KOPT-K1 (cell line): ENCODE measurements around the gene TRMT112.

Experiments used
- H3K27ac ChIP-seq: fragments of 200-600 bp; sonication (generic); 2 replicates; pipeline ENCODE4 v1.5.1; 2016; ENCODE audit warnings: antibody characterized with exemption, mild to moderate bottlenecking, low read depth, low read length; ENCODE audit not compliant: poor library complexity, severe bottlenecking
- H3K36me3 ChIP-seq: fragments of 200-600 bp; sonication (generic); 2 replicates; pipeline ENCODE4 v1.5.1; 2017; ENCODE audit warnings: antibody characterized with exemption, mild to moderate bottlenecking, low read length, moderate library complexity; ENCODE audit not compliant: insufficient read depth
- H3K9me3 ChIP-seq: fragments of 200-600 bp; sonication (generic); 2 replicates; pipeline ENCODE4 v1.5.1; 2017; ENCODE audit warnings: antibody characterized with exemption, low read length, mild to moderate bottlenecking; ENCODE audit not compliant: insufficient read depth, poor library complexity, severe bottlenecking

TRMT112 gene

GRCh38 chr11:64317325-64317960 is at the start of gene TRMT112:
Gene TRMT112, minus strand, starts transcription at chr11:64317559. Its CDS starts 33 bp downstream, at chr11:64317526.
- peaks cover 56% of the 10 kb centered on the region for H3K36me3 ChIP-seq
- peak within 1 kb of the TSS; percentile 80 for H3K27ac ChIP-seq
- no peaks in the 10 kb centered on the region for H3K9me3 ChIP-seq

GRCh38 chr11:64366751-64367150 is 49.4 kb upstream of the TRMT112 start:
- no peaks in the 10 kb centered on the region for H3K9me3 ChIP-seq
- H3K27ac ChIP-seq: no peak overlapping the region
- H3K36me3 ChIP-seq: peaks cover 91% of the 10 kb centered on the region

- Histone ChIP-seq H3K27ac (no peak overlapping the region), H3K36me3 (peaks cover 90% of the 10 kb centered on the region), H3K9me3 (no peaks in the 10 kb centered on the region)
Observed at GRCh38 chr11:64364911-64365310, 47.6 kb upstream of the TRMT112 start.

- Histone ChIP-seq H3K36me3 (peaks cover 85% of the 10 kb centered on the region), H3K9me3 (no peaks in the 10 kb centered on the region), H3K27ac (no peak overlapping the region)
Observed at GRCh38 chr11:64364435-64364834, 47.1 kb upstream of the TRMT112 start.

- H3K36me3 ChIP-seq: peaks cover 67% of the 10 kb centered on the region
- H3K9me3 ChIP-seq: no peaks in the 10 kb centered on the region
- H3K27ac ChIP-seq: no peak overlapping the region
Observed at GRCh38 chr11:64362339-64362738, 45.0 kb upstream of the TRMT112 start.

GRCh38 chr11:64361659-64362058 is 44.3 kb upstream of the TRMT112 start:
- peaks cover 61% of the 10 kb centered on the region for H3K36me3 ChIP-seq
- no peak overlapping the region for H3K27ac ChIP-seq
- H3K9me3 ChIP-seq: no peaks in the 10 kb centered on the region

- H3K9me3 ChIP-seq: no peaks in the 10 kb centered on the region
- H3K27ac ChIP-seq: no peak overlapping the region
- H3K36me3 ChIP-seq: peaks cover 52% of the 10 kb centered on the region
Observed at GRCh38 chr11:64360448-64360921, 43.1 kb upstream of the TRMT112 start.

- Histone ChIP-seq H3K27ac (peak overlapping the region; percentile 73), H3K9me3 (no peaks in the 10 kb centered on the region), H3K36me3 (peaks cover 50% of the 10 kb centered on the region)
Observed at GRCh38 chr11:64359712-64360445, 42.5 kb upstream of the TRMT112 start.

GRCh38 chr11:64358907-64359711 is 41.8 kb upstream of the TRMT112 start, which contains the start of gene RPS6KA4:
Gene RPS6KA4, plus strand, starts transcription at chr11:64359162. Its CDS starts 74 bp downstream, at chr11:64359236.
- Histone ChIP-seq H3K9me3 (no peaks in the 10 kb centered on the region), H3K27ac (peak within 1 kb of the TSS; percentile 73), H3K36me3 (peaks cover 47% of the 10 kb centered on the region)

GRCh38 chr11:64358536-64358906 is 41.2 kb upstream of the TRMT112 start:
- H3K36me3 ChIP-seq: peaks cover 49% of the 10 kb centered on the region
- no peaks in the 10 kb centered on the region for H3K9me3 ChIP-seq
- H3K27ac ChIP-seq: peak overlapping the region; percentile 73

- Histone ChIP-seq H3K27ac (peak overlapping the region; percentile 73), H3K9me3 (no peaks in the 10 kb centered on the region), H3K36me3 (peaks cover 48% of the 10 kb centered on the region)
Observed at GRCh38 chr11:64357904-64358535, 40.7 kb upstream of the TRMT112 start.

- no peak overlapping the region for H3K27ac ChIP-seq
- H3K36me3 ChIP-seq: peaks cover 42% of the 10 kb centered on the region
- H3K9me3 ChIP-seq: no peaks in the 10 kb centered on the region
Observed at GRCh38 chr11:64357446-64357845, 40.1 kb upstream of the TRMT112 start.

GRCh38 chr11:64356498-64357411 is 39.4 kb upstream of the TRMT112 start:
- peaks cover 35% of the 10 kb centered on the region for H3K36me3 ChIP-seq
- no peaks in the 10 kb centered on the region for H3K9me3 ChIP-seq
- no peak overlapping the region for H3K27ac ChIP-seq
